NCI-H187 (cell line): ENCODE results near the gene ASPN.
"Not testable (repeated sequence)": the region's sequence is repeated elsewhere in the genome, so short reads cannot be mapped to it uniquely, and the experiment has no call there.

ENCODE experiments used
- DNase-seq, 2 experiments: peaks; one replicate each; lab custom pipeline; 2025; lab: John Stamatoyannopoulos, UW

Gene ASPN

DNA sequence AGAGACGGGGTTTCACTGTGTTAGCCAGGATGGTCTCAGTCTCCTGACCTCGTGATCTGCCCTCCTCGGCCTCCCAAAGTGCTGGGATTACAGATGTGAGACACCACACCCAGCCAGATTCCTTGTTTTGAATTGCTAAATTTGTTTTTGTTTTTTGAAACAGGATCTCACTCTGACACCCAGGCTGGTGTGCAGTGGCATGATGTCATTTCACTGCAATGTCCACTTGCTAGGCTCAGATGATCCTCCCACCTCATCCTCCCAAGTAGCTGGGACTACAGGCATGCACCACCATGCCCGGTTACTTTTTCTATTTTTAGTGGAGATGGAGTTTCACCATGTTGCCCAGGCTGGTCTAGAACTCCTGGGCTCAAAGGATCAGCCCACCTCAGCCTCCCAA is 71.1 kb downstream of the ASPN start:
- DNase-seq: not testable (repeated sequence)

DNA sequence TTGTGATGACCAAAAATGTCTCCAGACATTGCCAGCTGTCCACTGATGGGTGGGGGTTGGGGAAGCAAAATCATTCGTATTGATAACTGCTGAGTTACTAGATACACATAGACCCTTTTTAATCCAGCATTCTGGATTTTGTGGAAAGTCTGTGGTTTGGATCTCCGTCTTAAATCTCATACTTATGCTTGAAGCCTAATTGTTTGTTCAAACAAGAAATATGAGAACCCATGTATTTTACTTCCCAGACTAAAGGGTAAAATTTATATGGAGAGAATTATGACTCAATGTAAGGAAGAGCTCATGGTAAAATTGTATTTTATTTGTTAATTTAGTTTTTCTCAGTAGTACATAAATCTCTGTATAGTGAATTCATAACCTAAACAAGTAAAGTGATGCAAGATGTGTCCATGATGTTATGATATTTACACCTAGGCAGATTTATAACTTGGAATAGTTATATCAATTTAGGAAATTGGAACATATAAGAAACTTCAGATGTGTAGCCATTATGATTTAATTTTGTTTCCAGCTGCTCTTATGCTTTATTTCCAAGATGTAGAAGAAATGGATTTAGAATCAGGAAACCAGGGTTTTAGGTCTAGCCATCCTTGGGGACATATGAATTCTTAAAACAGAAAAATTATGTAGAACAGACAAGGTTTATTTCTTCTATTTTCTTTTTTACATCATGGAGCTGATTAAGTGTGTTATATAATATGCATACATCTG is 73.4 kb downstream of the ASPN start:
- no peak for DNase-seq

GRCh38 chr9:92407818-92408217 is 74.5 kb downstream of the ASPN start:
- no peak for DNase-seq

DNA sequence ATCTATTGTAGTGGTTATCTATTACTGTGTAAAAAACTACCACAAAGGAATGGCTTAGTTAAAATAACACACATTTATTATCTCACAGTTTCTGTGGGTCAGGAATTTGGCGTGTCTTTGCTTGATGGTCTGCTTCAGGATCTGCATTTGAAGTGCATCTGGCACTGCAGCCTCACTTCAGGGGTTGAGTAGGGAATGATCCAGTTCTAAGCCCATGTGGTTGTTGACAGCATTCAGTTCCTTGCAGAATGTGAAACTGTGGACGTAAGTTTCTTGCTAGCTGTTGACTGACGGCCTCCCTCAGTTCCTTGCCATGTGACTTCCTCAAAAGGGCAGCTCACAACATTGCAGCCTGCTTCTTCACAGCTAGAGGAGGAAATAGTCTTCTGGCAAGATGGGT is 75.8 kb downstream of the ASPN start:
- no peak for DNase-seq
